Measurements from ENCODE around the gene RASSF8.

DNA sequence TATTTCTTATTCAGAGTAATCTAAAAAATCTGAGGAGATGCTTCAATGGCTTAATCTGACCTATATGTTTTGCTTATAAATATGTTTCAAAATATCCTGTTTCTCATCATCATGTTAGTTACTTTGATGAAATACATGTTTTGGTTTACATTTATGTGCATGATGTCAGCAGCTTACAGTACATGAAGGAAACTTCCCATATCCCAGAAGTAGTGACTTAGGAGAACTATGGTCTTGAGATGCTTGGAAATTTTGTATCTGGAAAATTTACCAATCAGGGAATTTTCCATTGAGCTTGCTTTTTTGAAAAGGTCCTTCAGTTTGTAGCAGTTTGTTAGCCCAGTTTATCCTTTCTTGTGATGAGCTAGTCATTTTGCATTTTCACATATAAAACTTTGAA is 73.3 kb downstream of the RASSF8 start:
- TF ChIP-seq, protein P1, sequence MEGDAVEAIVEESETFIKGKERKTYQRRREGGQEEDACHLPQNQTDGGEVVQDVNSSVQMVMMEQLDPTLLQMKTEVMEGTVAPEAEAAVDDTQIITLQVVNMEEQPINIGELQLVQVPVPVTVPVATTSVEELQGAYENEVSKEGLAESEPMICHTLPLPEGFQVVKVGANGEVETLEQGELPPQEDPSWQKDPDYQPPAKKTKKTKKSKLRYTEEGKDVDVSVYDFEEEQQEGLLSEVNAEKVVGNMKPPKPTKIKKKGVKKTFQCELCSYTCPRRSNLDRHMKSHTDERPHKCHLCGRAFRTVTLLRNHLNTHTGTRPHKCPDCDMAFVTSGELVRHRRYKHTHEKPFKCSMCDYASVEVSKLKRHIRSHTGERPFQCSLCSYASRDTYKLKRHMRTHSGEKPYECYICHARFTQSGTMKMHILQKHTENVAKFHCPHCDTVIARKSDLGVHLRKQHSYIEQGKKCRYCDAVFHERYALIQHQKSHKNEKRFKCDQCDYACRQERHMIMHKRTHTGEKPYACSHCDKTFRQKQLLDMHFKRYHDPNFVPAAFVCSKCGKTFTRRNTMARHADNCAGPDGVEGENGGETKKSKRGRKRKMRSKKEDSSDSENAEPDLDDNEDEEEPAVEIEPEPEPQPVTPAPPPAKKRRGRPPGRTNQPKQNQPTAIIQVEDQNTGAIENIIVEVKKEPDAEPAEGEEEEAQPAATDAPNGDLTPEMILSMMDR (IDR thresholded peaks at IDR 0.05): no peak
- no peak for TF ChIP-seq POLR2A (IDR thresholded peaks at IDR 0.05)

All from heart left ventricle (tissue), 13 donors.